Astrocyte of the cerebellum (primary cell): ENCODE measurements around the gene TSPAN32.

Experiments
- DNase-seq: peaks from one replicate; pipeline ENCODE4 v3.0.0-alpha.2; 2011; ENCODE audit warnings: low read depth
- H3K4me3 ChIP-seq: 2 replicates; pipeline ENCODE4 v1.5.1; 2011; ENCODE audit warnings: mild to moderate bottlenecking, low read depth, low read length, moderate library complexity
- CTCF ChIP-seq: IDR thresholded peaks from 2 replicates; pipeline ENCODE4 v1.5.1; 2012; ENCODE audit warnings: low read length, low read depth, moderate library complexity, mild to moderate bottlenecking; ENCODE audit errors: missing control alignments
- in situ Hi-C: cut with HindIII; loops from 2 replicates; pipeline ENCODE4 v1.10.0; 2017; ENCODE audit warnings: low sequenced_read_pairs

TSPAN32 gene

GRCh38 chr11:2316169-2316962 lies 14.6 kb downstream of the TSPAN32 start:
- DNase-seq = no peak
- no peak overlapping the region for H3K4me3 ChIP-seq
- in situ Hi-C loops = no loop called here
- TF ChIP-seq CTCF = no peak

GRCh38 chr11:2316963-2317244 lies 15.1 kb downstream of the TSPAN32 start:
- H3K4me3 ChIP-seq = no peak overlapping the region
- TF ChIP-seq CTCF = no peak
- DNase-seq = no peak
- in situ Hi-C loops = no loop called here

- in situ Hi-C loops = no loop called here
- DNase-seq = no peak
- H3K4me3 ChIP-seq = no peak overlapping the region
- no peak for TF ChIP-seq CTCF
These were observed 15.7 kb downstream of the TSPAN32 start for GRCh38 chr11:2317354-2318050.

GRCh38 chr11:2318123-2318522 lies 16.3 kb downstream of the TSPAN32 start:
- in situ Hi-C loops = no loop called here
- DNase-seq = no peak
- TF ChIP-seq CTCF = no peak
- H3K4me3 ChIP-seq = no peak overlapping the region

- no peak overlapping the region for H3K4me3 ChIP-seq
- no peak for DNase-seq
- no peak for TF ChIP-seq CTCF
- in situ Hi-C loops = no loop called here
These were observed 16.9 kb downstream of the TSPAN32 start for GRCh38 chr11:2318707-2319106.

- TF ChIP-seq CTCF = no peak
- in situ Hi-C loops = no loop called here
- DNase-seq = no peak
- no peak overlapping the region for H3K4me3 ChIP-seq
These were observed 18.1 kb downstream of the TSPAN32 start for GRCh38 chr11:2319791-2320472.
